SHP77 treated with DMSO at 0.1 percent for 48 hours (cell line): ENCODE results near the gene SNRPD1.
"Not testable (repeated sequence)": the region's sequence is repeated elsewhere in the genome, so short reads cannot be mapped to it uniquely, and the experiment has no call there.

Experiments
- DNase-seq: peaks from one replicate; lab custom pipeline; 2025; lab: John Stamatoyannopoulos, UW

SNRPD1 gene

DNA sequence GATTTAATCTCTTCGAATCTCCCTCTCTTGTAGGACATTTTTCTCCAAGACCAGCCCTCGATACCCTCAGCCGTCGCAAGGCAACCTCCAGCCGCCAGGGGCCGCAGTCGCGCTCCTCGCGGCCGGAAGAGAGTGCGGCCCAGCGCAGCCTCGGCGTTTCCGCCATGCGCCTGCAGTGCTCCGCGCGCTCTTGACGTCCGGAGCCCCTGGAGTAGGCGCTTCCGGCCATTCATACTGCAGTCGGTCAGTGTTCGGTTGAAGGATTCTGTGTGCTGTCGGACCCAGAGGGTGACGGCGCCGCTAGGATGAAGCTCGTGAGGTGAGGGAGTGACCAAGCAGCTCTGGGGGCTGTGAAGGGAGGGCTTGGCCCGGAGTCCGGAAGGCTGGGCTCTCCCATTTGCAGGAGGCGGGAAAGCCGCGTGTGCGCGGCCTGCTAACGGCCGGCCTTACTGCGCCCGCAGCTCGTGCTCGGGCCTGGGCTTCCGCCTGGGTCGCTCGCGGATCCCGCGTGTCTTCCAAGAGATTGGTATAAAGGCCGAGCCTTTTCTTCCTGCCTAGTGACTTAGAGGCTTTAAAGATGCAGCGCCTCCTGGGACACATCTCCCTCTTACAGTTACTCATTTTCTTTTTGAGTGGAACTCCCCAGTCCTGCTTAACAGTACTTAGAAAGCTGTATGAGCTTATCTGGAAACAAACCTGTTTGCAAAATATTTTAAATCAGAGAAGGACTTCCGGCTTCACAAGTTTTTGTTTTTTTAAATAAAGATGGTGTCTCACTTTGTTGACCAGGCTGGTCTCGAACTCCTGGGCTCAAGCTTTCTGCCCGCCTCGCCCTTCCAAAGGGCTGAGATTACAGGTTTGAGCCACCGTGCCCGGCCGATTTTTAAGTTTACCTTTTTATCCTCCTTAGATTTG is at the start of gene SNRPD1:
Gene SNRPD1 (plus strand): TSS at position 190 of the 915 bp plus-strand sequence. CDS start 116 bp downstream, at position 306.
- peak; percentile 76 for DNase-seq

- DNase-seq = no peak
Observed at GRCh38 chr18:21571772-21572171, 40.3 kb upstream of the SNRPD1 start.

- no peak for DNase-seq
Observed at GRCh38 chr18:21575656-21576055, 36.5 kb upstream of the SNRPD1 start.

GRCh38 chr18:21584391-21584790 is 27.7 kb upstream of the SNRPD1 start:
- DNase-seq = no peak

DNA sequence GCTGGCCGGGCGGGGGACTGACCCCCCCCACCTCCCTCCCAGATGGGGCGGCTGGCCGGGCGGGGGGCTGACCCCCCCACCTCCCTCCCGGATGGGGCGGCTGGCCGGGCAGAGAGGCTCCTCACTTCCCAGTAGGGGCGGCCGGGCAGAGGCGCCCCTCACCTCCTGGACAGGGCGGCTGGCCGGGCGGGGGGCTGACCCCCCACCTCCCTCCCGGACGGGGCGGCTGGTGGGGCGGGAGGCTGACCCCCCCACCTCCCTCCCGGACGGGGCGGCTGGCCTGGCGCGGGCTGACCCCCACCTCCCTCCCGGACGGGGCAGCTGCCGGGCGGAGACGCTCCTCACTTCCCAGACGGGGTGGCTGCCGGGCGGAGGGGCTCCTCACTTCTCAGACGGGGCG is 19.8 kb upstream of the SNRPD1 start:
- DNase-seq = not testable (repeated sequence)

- no peak for DNase-seq
Observed at GRCh38 chr18:21593540-21594257, 18.4 kb upstream of the SNRPD1 start.

DNA sequence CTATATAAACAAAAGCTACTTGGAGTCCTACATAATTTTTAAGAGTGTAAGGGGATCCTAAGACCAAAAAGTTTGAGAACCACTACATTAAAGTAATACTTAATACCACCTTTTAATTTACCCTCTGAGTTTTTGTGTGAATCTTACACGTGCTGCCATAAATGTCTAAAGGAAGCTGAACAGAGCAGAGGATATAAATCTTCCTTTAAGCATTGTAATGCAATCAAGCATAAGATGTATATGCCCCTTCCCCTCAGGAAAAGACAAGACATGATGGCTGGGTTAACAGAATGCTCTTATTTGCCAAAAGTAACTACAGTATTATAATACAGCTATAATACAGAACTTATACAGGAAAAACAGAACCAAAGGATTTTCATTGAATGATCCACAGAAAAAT is 14.5 kb upstream of the SNRPD1 start:
- no peak for DNase-seq

- no peak for DNase-seq
Observed at GRCh38 chr18:21598726-21599584, 13.2 kb upstream of the SNRPD1 start.

GRCh38 chr18:21599585-21600525 is 12.3 kb upstream of the SNRPD1 start:
- DNase-seq = no peak

GRCh38 chr18:21600526-21601410 is 11.3 kb upstream of the SNRPD1 start, which contains the start of gene ESCO1:
Gene ESCO1 (minus strand): TSS chr18:21600704. CDS start chr18:21574843, 25,861 bp downstream.
- peak; percentile 95 for DNase-seq

- no peak for DNase-seq
Observed at GRCh38 chr18:21602299-21602587, 9.9 kb upstream of the SNRPD1 start.

DNA sequence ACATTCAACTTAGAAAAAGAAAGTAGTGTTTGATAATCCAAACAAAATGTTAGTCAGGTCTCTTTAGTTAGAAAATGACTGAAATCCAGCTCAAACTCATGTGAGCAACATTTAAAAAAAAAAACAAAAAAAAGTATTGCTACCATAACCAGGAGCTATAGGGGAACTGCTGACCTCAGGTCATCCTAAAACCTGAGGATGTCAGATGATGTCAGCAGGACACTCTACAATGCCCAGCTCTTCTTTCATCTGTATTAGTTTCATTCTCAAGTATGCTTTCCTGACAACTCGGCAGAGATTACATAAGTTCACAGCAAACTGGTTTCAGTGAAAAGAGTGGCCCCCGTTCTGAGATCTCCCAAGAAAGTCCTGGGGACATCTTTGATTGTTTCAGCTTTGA is 7.4 kb upstream of the SNRPD1 start:
- no peak for DNase-seq

- no peak for DNase-seq
Observed at GRCh38 chr18:21605213-21605612, 6.9 kb upstream of the SNRPD1 start.

- not testable (repeated sequence) for DNase-seq
Observed at GRCh38 chr18:21611401-21612124, 551 bp upstream of the SNRPD1 start.

DNA sequence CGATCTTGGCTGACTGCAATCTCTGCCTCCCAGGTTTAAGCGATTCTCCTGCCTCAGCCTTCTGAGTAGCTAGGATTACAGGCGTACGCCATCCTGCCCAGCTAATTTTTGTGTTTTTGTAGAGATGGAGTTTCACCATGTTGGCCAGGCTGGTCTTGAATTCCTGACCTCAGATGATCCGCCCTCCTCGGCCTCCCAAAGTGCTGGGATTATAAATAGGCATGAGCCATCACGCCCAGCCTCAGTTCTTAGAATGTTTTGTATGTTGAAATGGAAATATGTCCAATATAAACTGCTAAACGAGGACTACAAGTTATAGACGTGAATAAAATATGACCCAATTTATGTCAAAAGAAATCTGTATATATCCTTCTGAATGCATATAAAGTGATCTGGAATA is 9.5 kb downstream of the SNRPD1 start:
- DNase-seq = not testable (repeated sequence)

GRCh38 chr18:21629089-21629832 is 17.1 kb downstream of the SNRPD1 start:
- DNase-seq = no peak

GRCh38 chr18:21632393-21632792 is 20.3 kb downstream of the SNRPD1 start:
- DNase-seq = no peak

DNA sequence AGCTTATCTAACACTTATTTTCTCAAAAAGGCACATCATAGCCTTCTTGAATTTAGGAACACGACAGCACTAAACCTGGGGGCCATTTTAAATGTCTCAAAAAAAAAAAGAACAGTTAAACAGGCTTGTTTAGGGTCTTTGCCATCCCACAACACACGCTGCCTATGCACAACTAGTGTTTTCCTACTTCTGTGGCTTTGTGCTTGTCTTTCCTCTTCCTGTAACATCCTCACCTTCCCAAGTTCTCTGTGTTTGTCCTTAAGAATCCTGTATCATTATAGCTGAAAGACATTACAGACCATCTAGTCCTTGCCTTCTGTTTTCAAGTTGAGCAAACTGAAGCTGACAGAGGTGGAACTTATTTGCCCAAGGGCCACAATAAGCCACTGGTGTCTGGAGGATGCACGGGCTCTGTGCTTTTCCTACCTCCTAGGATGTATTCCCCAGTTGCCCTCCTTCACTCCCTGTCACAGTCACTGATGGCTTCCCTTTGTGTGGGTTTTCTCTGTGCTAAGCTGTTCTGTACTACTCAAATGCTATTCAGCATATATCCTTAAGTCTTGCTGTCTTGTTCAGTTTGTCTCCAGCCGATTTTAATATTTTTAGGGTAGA is 22.6 kb downstream of the SNRPD1 start:
- no peak for DNase-seq
